WI38 (cell line): Measurements from ENCODE around the gene CACNA1H.
"Not testable (repeated sequence)": the region's sequence is repeated elsewhere in the genome, so short reads cannot be mapped to it uniquely, and the experiment has no call there.

Source experiments
- H3K4me3 ChIP-seq: 2 replicates; pipeline ENCODE4 v1.5.1; 2011; ENCODE audit warnings: low read depth, mild to moderate bottlenecking, control low read depth, low read length
- TF ChIP-seq, protein P1 (sequence below): IDR thresholded peaks from 2 replicates; pipeline ENCODE4 v1.5.1; 2012; ENCODE audit warnings: low read depth, mild to moderate bottlenecking, control low read depth, low read length

Gene CACNA1H

GRCh38 chr16:1265090-1265630 is 112.3 kb downstream of the CACNA1H start:
- no peak overlapping the region for H3K4me3 ChIP-seq
- TF ChIP-seq, protein P1, sequence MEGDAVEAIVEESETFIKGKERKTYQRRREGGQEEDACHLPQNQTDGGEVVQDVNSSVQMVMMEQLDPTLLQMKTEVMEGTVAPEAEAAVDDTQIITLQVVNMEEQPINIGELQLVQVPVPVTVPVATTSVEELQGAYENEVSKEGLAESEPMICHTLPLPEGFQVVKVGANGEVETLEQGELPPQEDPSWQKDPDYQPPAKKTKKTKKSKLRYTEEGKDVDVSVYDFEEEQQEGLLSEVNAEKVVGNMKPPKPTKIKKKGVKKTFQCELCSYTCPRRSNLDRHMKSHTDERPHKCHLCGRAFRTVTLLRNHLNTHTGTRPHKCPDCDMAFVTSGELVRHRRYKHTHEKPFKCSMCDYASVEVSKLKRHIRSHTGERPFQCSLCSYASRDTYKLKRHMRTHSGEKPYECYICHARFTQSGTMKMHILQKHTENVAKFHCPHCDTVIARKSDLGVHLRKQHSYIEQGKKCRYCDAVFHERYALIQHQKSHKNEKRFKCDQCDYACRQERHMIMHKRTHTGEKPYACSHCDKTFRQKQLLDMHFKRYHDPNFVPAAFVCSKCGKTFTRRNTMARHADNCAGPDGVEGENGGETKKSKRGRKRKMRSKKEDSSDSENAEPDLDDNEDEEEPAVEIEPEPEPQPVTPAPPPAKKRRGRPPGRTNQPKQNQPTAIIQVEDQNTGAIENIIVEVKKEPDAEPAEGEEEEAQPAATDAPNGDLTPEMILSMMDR = no peak

DNA sequence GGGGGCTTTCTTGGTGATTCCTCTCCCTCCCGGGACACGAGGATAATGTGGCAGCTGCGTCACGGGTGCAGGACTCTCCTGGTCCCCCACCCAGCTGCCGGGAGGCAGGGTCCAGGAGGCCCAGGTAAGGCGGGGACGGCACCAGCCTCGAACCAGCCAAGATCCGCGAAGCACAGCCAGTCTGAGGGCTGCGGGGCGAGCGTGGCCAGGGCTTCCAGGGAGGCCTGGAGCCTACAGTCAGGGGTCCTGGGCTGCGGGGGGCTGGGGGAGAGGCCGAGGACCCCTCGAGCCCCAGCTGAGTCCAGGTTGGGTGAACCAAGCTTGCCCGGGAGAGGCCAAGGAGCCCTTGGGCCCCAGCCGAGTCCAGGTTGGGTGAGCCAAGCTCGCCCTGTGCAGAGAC is 112.9 kb downstream of the CACNA1H start:
- H3K4me3 ChIP-seq = no peak overlapping the region
- TF ChIP-seq, protein P1 = no peak

- not testable (repeated sequence) for H3K4me3 ChIP-seq
Observed at GRCh38 chr16:1269418-1269817, 116.5 kb downstream of the CACNA1H start.

DNA sequence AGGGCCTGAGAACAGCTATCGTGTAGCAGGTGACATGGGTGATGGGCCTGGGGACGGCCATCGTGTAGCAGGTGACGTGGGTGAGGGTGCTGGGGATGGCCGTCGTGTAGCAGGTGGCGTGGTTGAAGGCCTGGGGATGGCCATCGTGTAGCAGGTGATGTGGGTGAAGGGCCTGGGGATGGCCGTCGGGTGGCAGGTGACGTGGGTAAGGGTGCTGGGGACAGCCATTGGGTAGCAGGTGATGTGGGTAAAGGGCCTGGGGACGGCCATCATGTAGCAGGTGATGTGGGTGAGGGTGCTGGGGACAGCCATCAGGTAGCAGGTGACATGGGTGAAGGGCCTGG is 118.4 kb downstream of the CACNA1H start:
- no peak overlapping the region for H3K4me3 ChIP-seq
- TF ChIP-seq, protein P1 = no peak
